ENCODE results near the gene SETSIP. TPM values are rescaled to one million over a fixed set of nuclear protein-coding genes. Genes with fewer than 3 reads are reported as not detected.
A peak's percentile ranks its signal among the peaks of the same experiment; 100 is the strongest.
"Not testable (repeated sequence)": the region's sequence is repeated elsewhere in the genome, so short reads cannot be mapped to it uniquely, and the experiment has no call there.

SETSIP gene
- total and polyA plus RNA-seq, 5 donors from 2014 or later = not detected

DNA sequence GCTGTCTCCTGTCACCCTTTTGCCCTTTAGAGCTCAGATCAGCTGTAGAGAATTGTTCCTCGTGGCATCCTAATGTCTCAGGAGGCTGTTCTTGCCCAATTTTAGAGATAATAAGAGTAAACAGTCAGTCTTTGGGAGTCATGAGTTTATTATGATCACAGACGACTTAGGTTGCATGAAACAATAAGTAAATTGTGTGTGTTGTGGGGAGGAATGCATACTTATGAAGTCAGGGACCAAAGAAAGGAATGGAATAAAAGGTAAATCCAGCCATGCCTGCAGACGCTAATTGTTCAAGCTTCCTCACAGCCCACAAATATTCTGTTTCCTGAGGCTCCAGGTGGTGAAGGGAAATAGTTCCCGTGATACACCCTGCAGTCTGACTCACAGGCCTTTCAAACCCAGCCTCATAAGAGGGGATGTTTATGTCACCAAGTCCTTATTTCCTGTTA lies 44.5 kb downstream of the SETSIP start:
- Mint-ChIP-seq H3K27ac (no peak overlapping the region), H3K4me3 (peak overlapping the region in 3 of 4 donors; percentile 29 to 75 (median 59)), H3K4me1 (peaks cover 4 to 11% (median 6%) of the 10 kb centered on the region in 4 donors), H3K27me3 (peaks cover 57% of the 10 kb centered on the region), H3K36me3 (no peaks in the 10 kb centered on the region), H3K9me3 (peaks cover 0 to 1% (median 0%) of the 10 kb centered on the region in 7 donors)
- Histone ChIP-seq H3K27ac (ENCODE audit: insufficient read depth, low read length, poor library complexity, severe bottlenecking) (no peak overlapping the region), H3K9me3 (ENCODE audit: control insufficient read depth in 2 of 2, low read length in 2 of 2) (no peaks in the 10 kb centered on the region), H3K4me3 (ENCODE audit: low read depth, low read length) (no peak overlapping the region), H3K27me3 (ENCODE audit: control insufficient read depth, insufficient read depth, low read length) (peaks cover 34% of the 10 kb centered on the region), H3K4me1 (ENCODE audit: control insufficient read depth, insufficient read depth, low read length, poor library complexity, severe bottlenecking) (no peaks in the 10 kb centered on the region), H3K36me3 (ENCODE audit: control insufficient read depth, insufficient read depth, low read length) (no peaks in the 10 kb centered on the region)
- ATAC-seq (ENCODE audit: low read depth in 2 of 2) (no peak), DNase-seq (peak in 1 of 3 donors; percentile 17)

DNA sequence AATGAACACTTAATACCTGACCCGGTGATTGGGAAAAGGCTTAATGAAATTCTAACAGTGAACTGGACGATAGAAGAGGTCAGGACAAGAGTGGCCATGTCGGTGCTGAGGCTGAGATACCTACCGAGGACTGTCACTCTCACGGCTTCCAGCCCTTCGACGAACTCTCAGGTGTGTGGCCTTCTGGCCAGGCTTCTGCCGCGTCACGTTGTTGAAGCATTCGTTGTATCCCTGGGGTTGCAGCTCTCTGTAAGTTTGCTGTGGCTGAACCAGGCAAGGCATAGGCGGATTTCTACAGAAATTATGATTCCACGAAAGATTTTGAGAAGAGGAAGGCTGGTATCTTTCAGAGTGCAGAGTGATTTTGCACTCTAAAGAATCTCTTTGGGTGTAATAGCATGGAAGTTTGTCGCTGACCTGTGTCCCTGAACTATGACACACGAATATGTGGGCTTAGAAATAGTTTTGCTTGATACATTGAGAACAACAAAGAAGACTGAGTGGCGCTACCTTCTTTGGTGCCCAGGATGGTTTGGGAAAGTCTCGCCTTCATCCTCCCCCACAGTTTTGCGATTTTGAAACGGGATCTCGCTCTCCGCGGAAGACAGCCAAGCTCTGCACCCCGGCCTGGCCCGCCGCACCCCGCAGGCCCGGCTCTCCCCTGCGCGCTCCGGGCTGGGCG lies 45.8 kb downstream of the SETSIP start:
- Mint-ChIP-seq H3K9me3 (peaks cover 0 to 3% (median 0%) of the 10 kb centered on the region in 7 donors), H3K27me3 (peaks cover 58% of the 10 kb centered on the region), H3K4me1 (peaks cover 4 to 11% (median 6%) of the 10 kb centered on the region in 4 donors), H3K27ac (no peak overlapping the region), H3K36me3 (no peaks in the 10 kb centered on the region), H3K4me3 (peak overlapping the region; percentile 30 to 74 (median 66))
- H3K4me3 ChIP-seq (ENCODE audit: low read depth, low read length) = no peak overlapping the region
- no peaks in the 10 kb centered on the region for H3K36me3 ChIP-seq (ENCODE audit: control insufficient read depth, insufficient read depth, low read length)
- H3K9me3 ChIP-seq (ENCODE audit: control insufficient read depth in 2 of 2, low read length in 2 of 2) = no peaks in the 10 kb centered on the region
- DNase-seq (no peak), ATAC-seq (ENCODE audit: low read depth in 2 of 2) (no peak)
- no peaks in the 10 kb centered on the region for H3K4me1 ChIP-seq (ENCODE audit: control insufficient read depth, insufficient read depth, low read length, poor library complexity, severe bottlenecking)
- H3K27ac ChIP-seq (ENCODE audit: insufficient read depth, low read length, poor library complexity, severe bottlenecking) = no peak overlapping the region
- H3K27me3 ChIP-seq (ENCODE audit: control insufficient read depth, insufficient read depth, low read length) = peaks cover 28% of the 10 kb centered on the region

DNA sequence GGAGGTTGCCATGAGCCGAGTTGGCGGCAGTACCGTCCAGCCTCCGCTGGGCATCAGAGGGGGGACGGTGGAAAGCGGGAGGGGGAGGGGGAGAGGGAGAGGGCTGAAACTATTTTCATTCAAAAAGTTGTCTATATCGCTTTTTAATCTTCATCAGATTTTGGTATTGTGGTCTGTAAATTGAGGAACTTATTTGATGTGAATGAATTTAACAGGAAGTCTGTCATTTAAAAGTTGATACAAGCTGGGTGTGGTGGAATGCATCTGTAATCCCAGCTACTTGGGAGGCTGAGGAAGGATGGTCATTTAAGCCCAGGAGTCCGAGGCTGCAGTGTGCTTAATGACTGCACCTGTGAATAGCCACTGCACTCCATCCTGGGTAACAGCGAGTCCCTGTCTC lies 48.4 kb downstream of the SETSIP start:
- peaks cover 4 to 11% (median 8%) of the 10 kb centered on the region in 4 donors for H3K4me1 Mint-ChIP-seq
- H3K27me3 Mint-ChIP-seq = peaks cover 48% of the 10 kb centered on the region
- peaks cover 0 to 7% (median 3%) of the 10 kb centered on the region in 7 donors for H3K9me3 Mint-ChIP-seq
- Histone ChIP-seq H3K27me3 (ENCODE audit: control insufficient read depth, insufficient read depth, low read length) (peaks cover 23% of the 10 kb centered on the region), H3K4me1 (ENCODE audit: control insufficient read depth, insufficient read depth, low read length, poor library complexity, severe bottlenecking) (no peaks in the 10 kb centered on the region), H3K9me3 (ENCODE audit: control insufficient read depth in 2 of 2, low read length in 2 of 2) (peaks cover 0 to 1% of the 10 kb centered on the region in 2 experiments), H3K27ac (ENCODE audit: insufficient read depth, low read length, poor library complexity, severe bottlenecking) (no peak overlapping the region), H3K36me3 (ENCODE audit: control insufficient read depth, insufficient read depth, low read length) (no peaks in the 10 kb centered on the region), H3K4me3 (ENCODE audit: low read depth, low read length) (no peak overlapping the region)
- H3K27ac Mint-ChIP-seq = no peak overlapping the region
- no peak overlapping the region for H3K4me3 Mint-ChIP-seq
- ATAC-seq (ENCODE audit: low read depth in 2 of 2) = no peak
- no peak for DNase-seq
- no peaks in the 10 kb centered on the region for H3K36me3 Mint-ChIP-seq

DNA sequence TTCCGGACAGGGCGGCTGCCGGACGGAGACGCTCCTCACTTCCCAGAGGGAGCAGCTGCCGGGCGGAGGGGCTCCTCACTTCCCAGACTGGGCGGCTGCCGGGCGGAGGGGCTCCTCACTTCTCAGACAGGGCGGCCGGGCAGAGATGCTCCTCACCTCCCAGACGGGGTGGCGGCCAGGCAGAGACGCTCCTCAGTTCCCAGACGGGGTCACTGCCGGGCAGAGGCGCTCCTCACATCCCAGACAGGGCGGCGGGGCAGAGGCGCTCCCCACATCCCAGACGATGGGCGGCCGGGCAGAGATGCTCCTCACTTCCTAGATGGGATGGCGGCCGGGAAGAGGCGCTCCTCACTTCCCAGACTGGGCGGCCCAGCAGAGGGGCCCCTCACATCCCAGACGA lies 49.2 kb downstream of the SETSIP start:
- not testable (repeated sequence) for H3K9me3 ChIP-seq (ENCODE audit: control insufficient read depth in 2 of 2, low read length in 2 of 2); ATAC-seq (ENCODE audit: low read depth in 2 of 2); H3K27ac Mint-ChIP-seq; H3K36me3 ChIP-seq (ENCODE audit: control insufficient read depth, insufficient read depth, low read length); H3K4me3 ChIP-seq (ENCODE audit: low read depth, low read length); H3K9me3 Mint-ChIP-seq; DNase-seq; H3K27ac ChIP-seq (ENCODE audit: insufficient read depth, low read length, poor library complexity, severe bottlenecking); H3K4me1 ChIP-seq (ENCODE audit: control insufficient read depth, insufficient read depth, low read length, poor library complexity, severe bottlenecking); H3K36me3 Mint-ChIP-seq; H3K4me3 Mint-ChIP-seq
- Mint-ChIP-seq H3K4me1 (peaks cover 4 to 11% (median 8%) of the 10 kb centered on the region in 4 donors), H3K27me3 (peaks cover 47% of the 10 kb centered on the region)
- peaks cover 16% of the 10 kb centered on the region for H3K27me3 ChIP-seq (ENCODE audit: control insufficient read depth, insufficient read depth, low read length)

Other genes with a start within 250 kb of the SETSIP start
- gene TGFBR3, start 189.3 kb downstream of the SETSIP start, total RNA-seq = 47.5 TPM
- gene TGFBR3, start 189.3 kb downstream of the SETSIP start, polyA plus RNA-seq = 10 to 100 TPM; 15.8 to 24.0 (median 20.0) TPM
- not detected for gene BRDT, start 126.0 kb downstream of the SETSIP start, total RNA-seq
- not detected for gene BRDT, start 126.0 kb downstream of the SETSIP start, polyA plus RNA-seq
- not detected for gene EPHX4, start 45.4 kb downstream of the SETSIP start, total RNA-seq
- not detected for gene EPHX4, start 45.4 kb downstream of the SETSIP start, polyA plus RNA-seq
- gene BTBD8, start 4.9 kb upstream of the SETSIP start, total RNA-seq = 1.9 TPM
- gene BTBD8, start 4.9 kb upstream of the SETSIP start, polyA plus RNA-seq = under 1 TPM in 3 of 4 donors, not detected in 1; 0.65 to 0.87 (median 0.67) TPM
- gene C1orf146, start 142.5 kb upstream of the SETSIP start, total RNA-seq = not detected
- not detected for gene C1orf146, start 142.5 kb upstream of the SETSIP start, polyA plus RNA-seq
- gene GLMN, start 223.6 kb upstream of the SETSIP start, total RNA-seq = 10.9 TPM
- 10 to 100 TPM in 3 of 4 donors, 1 to 10 TPM in 1; 8.2 to 15.2 (median 11.9) TPM for gene GLMN, start 223.6 kb upstream of the SETSIP start, polyA plus RNA-seq
- 26.8 TPM for gene RPAP2, start 223.6 kb upstream of the SETSIP start, total RNA-seq
- 10 to 100 TPM; 16.9 to 20.8 (median 20.1) TPM for gene RPAP2, start 223.6 kb upstream of the SETSIP start, polyA plus RNA-seq